Neural progenitor cell (in vitro differentiated cells): ENCODE results near the gene GALNT17. TPM values are rescaled to one million over a fixed set of nuclear protein-coding genes. Genes with fewer than 3 reads are reported as not detected.

ENCODE experiments used
- DNase-seq: peaks from one replicate; pipeline ENCODE4 v3.0.0-alpha.2; 2016; ENCODE audit warnings: low spot score
- H2AFZ ChIP-seq: fragments of 200-600 bp; sonication (generic); replicated peaks from 2 replicates; pipeline ENCODE4 v1.6.1; 2016; ENCODE audit warnings: antibody characterized with exemption
- H3F3A ChIP-seq: fragments of 200-600 bp; sonication (generic); 2 replicates; pipeline ENCODE4 v1.6.1; 2016; ENCODE audit warnings: antibody characterized with exemption, low read depth
- H3K27ac ChIP-seq: fragments of 200-600 bp; sonication (generic); 2 replicates; pipeline ENCODE4 v1.5.1; 2016; ENCODE audit warnings: mild to moderate bottlenecking
- H3K27me3 ChIP-seq: fragments of 200-600 bp; sonication (generic); 2 replicates; pipeline ENCODE4 v1.6.1; 2016; ENCODE audit warnings: mild to moderate bottlenecking, moderate library complexity
- H3K36me3 ChIP-seq: fragments of 200-600 bp; sonication (generic); 2 replicates; pipeline ENCODE4 v1.5.1; 2016
- H3K4me1 ChIP-seq: fragments of 200-600 bp; sonication (generic); 2 replicates; pipeline ENCODE4 v1.6.1; 2016; ENCODE audit warnings: mixed run types
- H3K4me2 ChIP-seq: fragments of 200-600 bp; sonication (generic); 2 replicates; pipeline ENCODE4 v1.6.1; 2016
- H3K4me3 ChIP-seq: fragments of 200-600 bp; sonication (generic); 2 replicates; pipeline ENCODE4 v1.5.1; 2016
- H3K79me2 ChIP-seq: fragments of 200-600 bp; sonication (generic); 2 replicates; pipeline ENCODE4 v1.6.1; 2016; ENCODE audit warnings: low read depth
- H3K9ac ChIP-seq: fragments of 200-600 bp; sonication (generic); 2 replicates; pipeline ENCODE4 v1.6.1; 2016
- H3K9me3 ChIP-seq: fragments of 200-600 bp; sonication (generic); 2 replicates; pipeline ENCODE4 v1.5.1; 2016; ENCODE audit warnings: low read depth
- H4K20me1 ChIP-seq: fragments of 200-600 bp; sonication (generic); 2 replicates; pipeline ENCODE4 v1.6.1; 2016; ENCODE audit warnings: low read depth
- H3K27ac Mint-ChIP-seq: 3 replicates; pipeline ENCODE4 v1.8.0; 2021; ENCODE audit warnings: mixed read lengths
- H3K27me3 Mint-ChIP-seq: 2 replicates; pipeline ENCODE4 v1.8.0; 2022; ENCODE audit warnings: low read depth, mild to moderate bottlenecking, inconsistent platforms, moderate library complexity, mixed read lengths; ENCODE audit not compliant: insufficient read depth
- H3K36me3 Mint-ChIP-seq: 3 replicates; pipeline ENCODE4 v1.8.0; 2021; ENCODE audit warnings: mixed read lengths
- H3K4me1 Mint-ChIP-seq: 3 replicates; pipeline ENCODE4 v1.8.0; 2021; ENCODE audit warnings: mixed read lengths
- H3K4me3 Mint-ChIP-seq: 3 replicates; pipeline ENCODE4 v1.8.0; 2021; ENCODE audit warnings: mild to moderate bottlenecking, moderate library complexity, mixed read lengths
- H3K9me3 Mint-ChIP-seq: 3 replicates; pipeline ENCODE4 v1.8.0; 2020; ENCODE audit warnings: mixed read lengths
- EZH2 ChIP-seq: fragments of 200-600 bp; sonication (generic); IDR thresholded peaks from 2 replicates; pipeline ENCODE4 v1.6.1; 2017; ENCODE audit warnings: antibody characterized with exemption, mild to moderate bottlenecking, moderate library complexity
- EZH2phosphoT487 ChIP-seq: fragments of 200-600 bp; sonication (generic); IDR thresholded peaks from 2 replicates; pipeline ENCODE4 v1.6.1; 2017; ENCODE audit warnings: antibody characterized with exemption
- total RNA-seq: library from RNA; depleted of rRNA; stranded (reverse); fragments of >200 nt; gene quantifications from 2 replicates; pipeline ENCODE4 v1.2.3, GENCODE V29; 2015; ENCODE audit warnings: low replicate concordance
- TF ChIP-seq, protein P1 (sequence below): fragments of 200-600 bp; sonication (generic); IDR thresholded peaks from 2 replicates; pipeline ENCODE4 v1.5.1; 2017; ENCODE audit warnings: antibody characterized with exemption, mild to moderate bottlenecking

Gene GALNT17
- total RNA-seq, 1 donor from 2014 or later = 17.1 TPM

DNA sequence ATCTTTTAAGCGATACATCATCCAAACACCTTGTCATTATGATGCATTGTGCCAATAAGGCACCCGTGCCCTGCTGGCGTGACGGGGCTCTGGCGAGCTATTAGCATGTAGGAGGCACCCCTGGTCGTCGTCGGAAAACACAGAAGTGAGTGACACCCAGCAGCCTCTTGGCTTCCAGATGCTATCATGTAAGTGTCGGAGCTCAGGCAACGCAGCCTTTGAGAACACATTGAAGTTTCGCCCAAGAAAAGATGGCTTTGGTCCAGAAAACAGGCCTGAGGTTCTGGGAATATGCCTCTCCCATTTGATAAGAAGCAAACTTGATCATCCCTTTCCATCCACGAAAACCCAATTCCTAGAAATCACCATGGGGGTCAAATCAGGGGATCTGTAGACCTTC lies 555.3 kb downstream of the GALNT17 start:
- no peaks in the 10 kb centered on the region for H3K9me3 Mint-ChIP-seq
- H3K4me3 ChIP-seq = no peak overlapping the region

DNA sequence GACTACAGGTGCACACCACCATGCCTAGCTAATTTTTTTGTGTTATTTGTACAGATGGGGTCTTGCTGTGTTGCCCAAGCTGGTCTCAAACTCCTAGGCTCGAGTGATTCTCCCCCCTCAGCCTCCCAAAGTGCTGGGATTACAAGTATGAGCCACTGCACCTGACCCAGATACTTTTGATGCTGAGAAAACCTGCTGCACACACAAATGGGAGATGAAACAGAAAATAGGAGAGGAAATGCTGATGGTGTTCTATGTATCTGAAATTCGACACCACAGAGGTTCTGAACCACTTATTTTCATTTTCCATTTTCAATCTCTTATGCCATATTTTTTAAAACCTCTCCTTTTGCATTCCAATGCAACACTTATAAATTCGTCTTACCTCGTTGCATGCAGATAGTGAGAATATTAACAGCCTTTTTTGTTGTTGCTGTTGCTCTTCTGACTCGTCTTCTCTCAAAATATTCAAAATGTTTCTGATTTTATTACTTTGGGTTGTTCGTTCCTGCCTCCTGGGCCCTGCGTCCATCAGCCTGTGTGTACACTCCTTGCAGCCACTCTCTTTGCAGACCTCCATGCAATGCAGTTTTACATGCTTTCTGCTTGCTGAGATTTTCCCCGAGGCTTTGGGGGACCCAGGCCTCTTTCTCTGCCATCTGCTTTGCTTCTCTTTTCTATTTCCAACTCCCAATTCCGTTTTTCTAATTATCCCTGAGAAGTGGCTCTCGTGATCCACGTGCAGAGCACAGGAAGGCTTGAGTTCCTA lies 556.1 kb downstream of the GALNT17 start:
- H3K4me1 ChIP-seq = peaks cover 23% of the 10 kb centered on the region
- H3K27me3 Mint-ChIP-seq = peaks cover 4% of the 10 kb centered on the region
- H3K9me3 Mint-ChIP-seq = no peaks in the 10 kb centered on the region
- H2AFZ ChIP-seq = no peak overlapping the region
- peaks cover 6% of the 10 kb centered on the region for H4K20me1 ChIP-seq
- H3K4me1 Mint-ChIP-seq = peaks cover 26% of the 10 kb centered on the region
- H3K4me2 ChIP-seq = no peak overlapping the region
- H3K9me3 ChIP-seq = no peaks in the 10 kb centered on the region
- peaks cover 31% of the 10 kb centered on the region for H3F3A ChIP-seq
- TF ChIP-seq, protein P1, sequence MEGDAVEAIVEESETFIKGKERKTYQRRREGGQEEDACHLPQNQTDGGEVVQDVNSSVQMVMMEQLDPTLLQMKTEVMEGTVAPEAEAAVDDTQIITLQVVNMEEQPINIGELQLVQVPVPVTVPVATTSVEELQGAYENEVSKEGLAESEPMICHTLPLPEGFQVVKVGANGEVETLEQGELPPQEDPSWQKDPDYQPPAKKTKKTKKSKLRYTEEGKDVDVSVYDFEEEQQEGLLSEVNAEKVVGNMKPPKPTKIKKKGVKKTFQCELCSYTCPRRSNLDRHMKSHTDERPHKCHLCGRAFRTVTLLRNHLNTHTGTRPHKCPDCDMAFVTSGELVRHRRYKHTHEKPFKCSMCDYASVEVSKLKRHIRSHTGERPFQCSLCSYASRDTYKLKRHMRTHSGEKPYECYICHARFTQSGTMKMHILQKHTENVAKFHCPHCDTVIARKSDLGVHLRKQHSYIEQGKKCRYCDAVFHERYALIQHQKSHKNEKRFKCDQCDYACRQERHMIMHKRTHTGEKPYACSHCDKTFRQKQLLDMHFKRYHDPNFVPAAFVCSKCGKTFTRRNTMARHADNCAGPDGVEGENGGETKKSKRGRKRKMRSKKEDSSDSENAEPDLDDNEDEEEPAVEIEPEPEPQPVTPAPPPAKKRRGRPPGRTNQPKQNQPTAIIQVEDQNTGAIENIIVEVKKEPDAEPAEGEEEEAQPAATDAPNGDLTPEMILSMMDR = no peak
- TF ChIP-seq EZH2phosphoT487 (no peak), EZH2 (no peak)
- H3K4me3 ChIP-seq = no peak overlapping the region
- no peaks in the 10 kb centered on the region for H3K36me3 Mint-ChIP-seq
- no peaks in the 10 kb centered on the region for H3K36me3 ChIP-seq
- no peak overlapping the region for H3K9ac ChIP-seq
- H3K27ac Mint-ChIP-seq = no peak overlapping the region
- H3K27me3 ChIP-seq = peaks cover 17% of the 10 kb centered on the region
- DNase-seq = no peak
- no peaks in the 10 kb centered on the region for H3K79me2 ChIP-seq
- no peak overlapping the region for H3K4me3 Mint-ChIP-seq
- no peak overlapping the region for H3K27ac ChIP-seq

More for the DNA sequence above, 555.3 kb downstream of the GALNT17 start:
- no peak for DNase-seq
- H3K4me2 ChIP-seq = no peak overlapping the region
- Mint-ChIP-seq H3K27ac (no peak overlapping the region), H3K27me3 (peaks cover 4% of the 10 kb centered on the region), H3K4me1 (peaks cover 32% of the 10 kb centered on the region), H3K36me3 (peaks cover 1% of the 10 kb centered on the region), H3K4me3 (no peak overlapping the region)
- H3K36me3 ChIP-seq = no peaks in the 10 kb centered on the region
- peaks cover 17% of the 10 kb centered on the region for H3K27me3 ChIP-seq
- peaks cover 36% of the 10 kb centered on the region for H3F3A ChIP-seq
- H4K20me1 ChIP-seq = peaks cover 12% of the 10 kb centered on the region
- no peaks in the 10 kb centered on the region for H3K79me2 ChIP-seq
- H3K9ac ChIP-seq = no peak overlapping the region
- peaks cover 26% of the 10 kb centered on the region for H3K4me1 ChIP-seq
- H2AFZ ChIP-seq = no peak overlapping the region
- no peak overlapping the region for H3K27ac ChIP-seq
- H3K9me3 ChIP-seq = no peaks in the 10 kb centered on the region
- TF ChIP-seq EZH2phosphoT487 (no peak), EZH2 (no peak)
- TF ChIP-seq, protein P1 = no peak

DNA sequence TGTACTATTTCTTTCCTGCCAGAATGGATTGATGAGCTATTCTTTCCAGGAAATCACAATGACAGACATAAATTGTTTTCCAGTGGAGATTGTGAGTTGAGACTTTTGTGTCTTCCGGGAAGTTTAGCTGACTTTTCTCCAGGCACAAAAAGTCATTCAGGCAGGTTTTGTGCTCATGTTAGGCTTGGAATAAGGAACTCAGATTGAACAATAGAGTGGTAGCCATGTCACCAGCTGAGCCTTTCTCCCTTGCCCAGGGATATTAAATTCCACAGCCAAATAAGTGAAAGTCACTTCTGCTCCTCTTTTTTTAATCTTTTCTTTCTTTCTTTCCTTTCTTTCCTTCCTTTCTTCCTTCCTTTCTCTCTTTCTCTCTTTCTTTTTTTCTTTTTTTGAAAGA lies 559.6 kb downstream of the GALNT17 start:
- Histone ChIP-seq H3K27me3 (no peaks in the 10 kb centered on the region), H3F3A (peaks cover 21% of the 10 kb centered on the region), H3K9ac (no peak overlapping the region), H4K20me1 (no peaks in the 10 kb centered on the region), H3K4me1 (peaks cover 16% of the 10 kb centered on the region), H3K79me2 (no peaks in the 10 kb centered on the region), H3K4me2 (peak overlapping the region; percentile 55), H3K4me3 (no peak overlapping the region), H3K36me3 (no peaks in the 10 kb centered on the region), H3K27ac (peak overlapping the region; percentile 78), H3K9me3 (no peaks in the 10 kb centered on the region), H2AFZ (no peak overlapping the region)
- Mint-ChIP-seq H3K9me3 (no peaks in the 10 kb centered on the region), H3K4me3 (peak overlapping the region; percentile 54), H3K4me1 (peaks cover 19% of the 10 kb centered on the region), H3K27me3 (peaks cover 3% of the 10 kb centered on the region), H3K36me3 (peaks cover 2% of the 10 kb centered on the region), H3K27ac (peak overlapping the region; percentile 80)
- DNase-seq = peak; percentile 68
- TF ChIP-seq, protein P1 = no peak
- TF ChIP-seq EZH2phosphoT487 (no peak), EZH2 (no peak)
